GF-D8 (cell line): ENCODE results near the gene OR4A15.

Experiments
- DNase-seq: peaks from one replicate; lab custom pipeline; 2025; lab: John Stamatoyannopoulos, UW

OR4A15 gene

DNA sequence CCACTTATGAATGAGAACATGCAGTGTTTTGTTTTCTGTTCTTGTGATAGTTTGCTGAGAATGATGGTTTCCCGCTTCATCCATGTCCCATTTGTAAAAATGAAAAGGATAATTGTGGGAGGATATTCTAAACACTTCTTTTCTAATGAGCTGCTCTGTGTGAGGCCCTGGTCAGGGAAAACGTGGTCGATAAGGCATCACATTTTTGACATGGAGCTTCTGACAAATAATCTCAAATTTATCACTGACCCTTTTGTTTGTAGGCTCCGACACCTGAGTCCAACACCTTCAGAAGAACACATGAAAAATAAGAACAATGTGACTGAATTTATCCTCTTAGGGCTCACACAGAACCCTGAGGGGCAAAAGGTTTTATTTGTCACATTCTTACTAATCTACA is at the start of gene OR4A15:
TSS of gene OR4A15 (plus strand) at position 301 of the 400 bp plus-strand sequence. CDS start at position 301, 0 bp downstream.
- no peak for DNase-seq

DNA sequence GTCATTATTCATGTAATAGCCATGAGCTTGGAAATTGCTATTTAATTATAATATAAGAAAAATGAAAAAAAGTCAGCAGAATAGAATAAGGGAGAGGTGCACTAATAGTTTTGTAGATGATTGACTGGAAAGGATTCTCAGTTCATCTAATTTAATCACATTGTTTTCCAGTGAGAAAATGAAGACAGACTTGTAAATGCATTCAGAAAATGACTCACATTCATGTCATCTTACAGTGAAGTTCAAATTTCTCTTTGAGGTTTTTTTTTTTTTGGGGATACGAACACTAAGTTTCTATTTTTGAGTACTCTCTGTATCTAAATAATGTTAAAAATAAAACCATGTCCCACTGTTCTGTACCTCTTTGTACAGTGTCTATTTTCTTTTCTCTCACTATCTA is 43.3 kb upstream of the OR4A15 start:
- no peak for DNase-seq

DNA sequence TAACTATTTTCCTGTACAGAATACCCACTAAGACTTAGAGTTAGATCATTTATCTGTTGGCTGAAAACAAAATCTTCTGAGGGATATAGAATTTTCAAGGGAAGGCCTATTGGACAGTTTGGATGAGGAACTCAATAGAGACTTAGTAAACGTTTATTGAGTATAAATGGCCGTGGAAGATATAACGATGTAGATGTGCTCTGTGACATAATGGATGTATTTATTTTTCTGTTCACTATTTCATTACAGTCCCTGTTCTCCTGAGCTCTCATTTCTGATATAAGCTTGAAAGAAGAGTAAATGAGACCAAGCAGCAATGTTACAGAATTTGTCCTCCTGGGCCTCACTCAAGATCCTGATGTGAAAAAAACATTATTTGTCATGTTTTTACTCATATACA is 24.9 kb upstream of the OR4A15 start, which contains the start of gene OR4A16:
TSS of gene OR4A16 (plus strand) at position 301 of the 400 bp plus-strand sequence. CDS start at position 301, 0 bp downstream.
- DNase-seq, result no peak

DNA sequence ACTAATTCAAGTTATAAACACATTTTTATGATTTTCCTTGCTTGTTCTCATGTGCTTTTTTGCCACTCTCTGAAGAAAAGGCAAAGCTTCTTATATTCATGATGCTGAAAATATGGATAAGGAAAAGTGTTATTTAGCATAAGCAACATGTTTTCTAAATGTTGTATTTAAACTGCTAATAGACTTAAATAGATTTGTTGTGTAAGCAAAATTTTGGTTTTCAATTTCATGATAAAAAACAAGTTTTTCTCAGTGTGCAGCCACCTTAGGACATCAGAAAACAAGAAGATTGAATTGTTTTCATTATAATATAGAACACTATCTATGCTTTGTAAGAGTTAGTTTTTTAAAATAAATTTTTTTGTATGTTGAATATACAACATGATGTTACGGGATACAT is 22.5 kb upstream of the OR4A15 start:
- no peak for DNase-seq

DNA sequence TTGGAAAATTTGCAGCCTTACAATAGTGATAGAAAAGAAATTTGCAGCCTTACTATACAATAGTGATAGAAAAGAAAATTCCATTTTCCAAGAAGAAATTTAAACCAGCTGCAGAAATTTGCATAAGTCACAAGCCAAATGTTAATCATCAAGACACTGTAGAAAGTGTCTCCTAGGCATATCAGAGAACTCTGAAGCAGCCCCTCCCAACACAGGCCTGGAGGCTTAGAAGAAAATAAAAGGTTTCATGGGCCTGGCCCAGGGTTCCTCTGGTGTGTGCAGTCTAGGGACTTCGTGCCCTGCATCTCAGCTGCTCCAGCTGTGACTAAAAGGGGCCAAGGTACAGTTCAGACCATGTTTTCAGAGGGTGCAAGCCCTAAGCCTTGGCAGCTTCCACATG is 18.7 kb upstream of the OR4A15 start:
- DNase-seq, result no peak

DNA sequence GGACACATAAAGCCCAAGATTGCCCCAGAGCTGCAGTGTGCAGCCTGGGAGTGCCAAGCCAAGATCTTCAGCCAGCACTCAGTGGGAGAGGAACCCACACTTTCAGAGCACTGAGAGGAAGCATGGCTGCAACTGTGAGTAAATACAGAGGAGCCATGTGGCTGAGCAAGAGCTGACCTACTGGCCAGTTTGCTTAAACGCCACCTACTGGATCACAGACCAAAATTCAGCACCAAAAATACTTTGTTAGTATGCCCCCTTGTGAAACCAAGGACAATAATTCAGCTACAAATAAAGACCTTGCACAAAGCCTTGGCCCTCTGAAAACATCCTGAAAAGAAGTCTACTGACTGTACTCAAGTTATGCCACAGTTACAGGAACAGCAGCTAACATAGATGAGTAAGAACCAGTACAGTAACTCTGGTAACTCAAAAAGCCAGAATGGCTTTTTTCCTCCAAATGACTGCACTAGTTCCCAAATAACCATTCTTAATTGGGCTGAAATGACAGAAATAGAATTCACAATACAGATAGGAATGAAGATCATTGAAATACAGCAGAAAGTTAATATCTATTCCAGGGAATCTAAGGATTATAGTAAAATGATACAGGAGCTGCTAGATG is 10.1 kb upstream of the OR4A15 start:
- no peak for DNase-seq

DNA sequence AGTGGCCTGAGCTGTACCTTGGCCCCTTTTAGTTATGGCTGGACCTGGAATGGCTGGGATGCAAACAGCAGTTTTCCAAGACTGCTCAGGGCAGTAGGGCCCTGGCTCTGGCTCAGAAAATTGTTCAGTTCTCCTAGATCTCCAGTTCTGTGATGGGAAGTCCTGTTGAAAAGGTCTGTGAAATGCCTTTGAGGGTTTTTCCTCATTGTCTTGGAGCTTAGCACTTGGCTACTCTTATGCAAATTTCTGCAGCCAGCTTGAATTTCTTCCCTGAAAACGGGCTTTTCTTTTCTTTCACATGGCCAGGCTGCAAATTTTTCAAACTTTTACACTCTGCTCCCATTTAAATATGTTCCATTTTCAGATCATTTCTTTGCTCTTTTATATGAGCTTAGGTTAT is 33.2 kb downstream of the OR4A15 start:
- DNase-seq, result no peak
